HL-60/S4 treated with retinoic acid at 250 ng/mL for 4 days and 3 days (cell line): Measurements from ENCODE around the gene PAPSS1.

Experiments used
- in situ Hi-C: fragments of 300-500 bp; cut with MboI; formaldehyde crosslinking; loops from 2 replicates; pipeline ENCODE4 v1.7.0; 2022; ENCODE audit warnings: low sequenced_read_pairs

PAPSS1 gene

GRCh38 chr4:107572281-107572680 is 147.8 kb downstream of the PAPSS1 start:
- in situ Hi-C loops: no loop called here

DNA sequence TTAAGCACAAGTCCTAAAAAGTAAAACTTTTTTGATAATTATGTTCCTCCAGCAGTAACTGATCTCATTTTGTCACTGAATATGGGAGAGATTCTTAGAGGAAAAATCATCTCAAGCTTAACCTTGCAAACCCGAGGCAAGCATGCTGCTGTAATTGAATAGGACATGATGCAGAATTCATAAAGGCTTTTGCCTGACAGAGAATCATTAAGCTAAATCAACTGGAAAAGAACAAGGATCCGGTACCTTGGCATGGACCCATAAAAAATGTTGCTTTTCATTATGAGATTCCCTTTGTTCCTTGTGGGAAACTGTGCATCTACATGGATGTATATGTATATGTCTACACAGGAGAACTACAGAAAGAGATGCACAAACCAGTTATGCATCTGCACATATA is 149.1 kb downstream of the PAPSS1 start:
- in situ Hi-C loops: no loop called here

DNA sequence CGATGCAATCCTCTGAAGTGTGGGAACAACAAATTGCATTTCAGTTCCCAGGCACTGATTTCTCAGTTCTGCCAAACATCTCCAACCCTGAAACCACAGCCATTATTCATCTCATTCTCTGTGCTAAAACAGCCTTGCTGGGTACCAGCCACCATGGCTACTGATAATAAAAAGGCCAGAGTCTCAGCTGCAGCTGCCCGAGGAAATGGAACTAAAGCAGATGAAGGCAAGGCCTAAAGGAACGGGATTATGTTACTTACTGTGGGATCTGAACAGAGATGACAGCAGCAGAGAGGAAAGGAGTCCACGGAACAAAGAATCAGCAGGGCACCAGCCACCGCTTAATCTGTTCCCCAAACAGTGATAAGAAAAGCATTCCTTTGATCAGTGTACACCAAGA is 155.7 kb downstream of the PAPSS1 start:
- in situ Hi-C loops: no loop called here
